HepG2 (cell line): ENCODE data around the gene USP10. TPM values are rescaled to one million over a fixed set of nuclear protein-coding genes. Genes with fewer than 3 reads are reported as not detected.

Experiments
- AGO1 ChIP-seq: fragments of 200-400 bp; formaldehyde crosslinking; IDR thresholded peaks from 2 replicates; pipeline ENCODE4 v1.6.1; 2017; ENCODE audit warnings: mild to moderate bottlenecking, low read depth, low read length, moderate library complexity; ENCODE audit not compliant: poor library complexity, severe bottlenecking
- BCLAF1 ChIP-seq: fragments of 450-650 bp; IDR thresholded peaks from 2 replicates; pipeline ENCODE4 v1.6.1; 2017; ENCODE audit warnings: mild to moderate bottlenecking
- CBX1 ChIP-seq: IDR thresholded peaks from one replicate; pipeline ENCODE4 v1.6.1; 2016; ENCODE audit warnings: antibody characterized with exemption, low read depth
- ELF3 ChIP-seq: IDR thresholded peaks from 2 replicates; pipeline ENCODE4 v1.6.1; 2016; ENCODE audit warnings: missing genetic modification reagents, missing compliant biosample characterization
- FOXO1 ChIP-seq: sonication (generic); formaldehyde crosslinking; IDR thresholded peaks from 2 replicates; pipeline ENCODE4 v1.4.0; 2020; ENCODE audit warnings: missing genetic modification reagents
- HNRNPL ChIP-seq: fragments of 200-400 bp; formaldehyde crosslinking; IDR thresholded peaks from 2 replicates; pipeline ENCODE4 v1.6.1; 2017; ENCODE audit warnings: mild to moderate bottlenecking, low read depth, low read length
- KDM5B ChIP-seq: sonication (generic); formaldehyde crosslinking; IDR thresholded peaks from 2 replicates; pipeline ENCODE4 v1.4.0; 2020; ENCODE audit warnings: missing genetic modification reagents, mild to moderate bottlenecking, borderline replicate concordance
- MEIS1 ChIP-seq: sonication (generic); formaldehyde crosslinking; IDR thresholded peaks from 2 replicates; pipeline ENCODE4 v1.9.0; 2021; ENCODE audit warnings: mild to moderate bottlenecking, missing genetic modification reagents, moderate library complexity, borderline replicate concordance
- NFYB ChIP-seq: sonication (generic); formaldehyde crosslinking; IDR thresholded peaks from 2 replicates; pipeline ENCODE4 v1.4.0; 2020; ENCODE audit warnings: missing genetic modification reagents
- PATZ1 ChIP-seq: sonication (generic); formaldehyde crosslinking; IDR thresholded peaks from 2 replicates; pipeline ENCODE4 v1.4.0; 2020; ENCODE audit warnings: missing genetic modification reagents
- PCBP1 ChIP-seq: fragments of 200-400 bp; formaldehyde crosslinking; IDR thresholded peaks from 2 replicates; pipeline ENCODE4 v1.6.1; 2017; ENCODE audit warnings: mild to moderate bottlenecking, low read depth, low read length, borderline replicate concordance
- SMARCE1 ChIP-seq: fragments of 450-650 bp; IDR thresholded peaks from 2 replicates; pipeline ENCODE4 v1.6.1; 2017; ENCODE audit warnings: borderline replicate concordance
- SOX13 ChIP-seq, 3 experiments: fragments of 450-650 bp in 1 of 3; sonication (generic) in 1 of 3; formaldehyde crosslinking in 1 of 3; IDR thresholded peaks in 2 of 3; conservative IDR thresholded peaks in 1 of 3; 2 replicates each; pipeline versions ENCODE4 v1.5.0 to v1.6.1; 2016 to 2020; ENCODE audit warnings: antibody characterized with exemption in 1 of 3, mild to moderate bottlenecking in 1 of 3, missing compliant biosample characterization in 1 of 3, missing genetic modification reagents in 1 of 3, moderate library complexity in 1 of 3
- SP5 ChIP-seq: IDR thresholded peaks from 2 replicates; pipeline ENCODE4 v1.6.1; 2016; ENCODE audit warnings: low read depth, borderline replicate concordance
- TBX2 ChIP-seq: sonication (generic); formaldehyde crosslinking; IDR thresholded peaks from 2 replicates; pipeline ENCODE4 v1.5.0; 2020; ENCODE audit warnings: missing genetic modification reagents, mild to moderate bottlenecking, borderline replicate concordance
- ZBTB43 ChIP-seq: sonication (generic); formaldehyde crosslinking; conservative IDR thresholded peaks from 2 replicates; pipeline ENCODE4 v1.4.0; 2020; ENCODE audit warnings: missing genetic modification reagents
- ZBTB7B ChIP-seq: sonication (generic); formaldehyde crosslinking; IDR thresholded peaks from 2 replicates; pipeline ENCODE4 v1.4.0; 2020; ENCODE audit warnings: missing genetic modification reagents
- ZFP90 ChIP-seq: sonication (generic); formaldehyde crosslinking; IDR thresholded peaks from 2 replicates; pipeline ENCODE4 v1.8.0; 2022; ENCODE audit warnings: missing genetic modification reagents, mild to moderate bottlenecking, inconsistent platforms, borderline replicate concordance
- ZNF121 ChIP-seq: sonication (generic); formaldehyde crosslinking; IDR thresholded peaks from 2 replicates; pipeline ENCODE4 v1.5.0; 2020; ENCODE audit warnings: mild to moderate bottlenecking, missing genetic modification reagents
- ZNF124 ChIP-seq: sonication (generic); formaldehyde crosslinking; IDR thresholded peaks from 2 replicates; pipeline ENCODE4 v1.4.0; 2020; ENCODE audit warnings: missing genetic modification reagents
- ZNF343 ChIP-seq: sonication (generic); formaldehyde crosslinking; IDR thresholded peaks from 2 replicates; pipeline ENCODE4 v1.4.0; 2020; ENCODE audit warnings: mild to moderate bottlenecking, missing genetic modification reagents
- ZNF557 ChIP-seq: sonication (generic); formaldehyde crosslinking; IDR thresholded peaks from 2 replicates; pipeline ENCODE4 v1.4.0; 2020; ENCODE audit warnings: missing genetic modification reagents
- ZNF776 ChIP-seq: sonication (generic); formaldehyde crosslinking; IDR thresholded peaks from 2 replicates; pipeline ENCODE4 v1.4.0; 2020; ENCODE audit warnings: mild to moderate bottlenecking, missing genetic modification reagents
- ZNF841 ChIP-seq: sonication (generic); formaldehyde crosslinking; IDR thresholded peaks from 2 replicates; pipeline ENCODE4 v1.8.1; 2023; ENCODE audit warnings: missing genetic modification reagents, borderline replicate concordance
- polyA plus RNA-seq, 8 experiments: library from polyadenylated mRNA; depleted of rRNA in 3 of 8; stranded (reverse) in 7 of 8; unstranded in 1 of 8; fragments of >200 nt; fragmentation: Illumina TruSeq in 4 of 8; extraction: Trizol in 4 of 8; gene quantifications; 2 replicates each; pipeline versions ENCODE4 v1.2.1 to v1.2.3, GENCODE V29; 2011 to 2016; ENCODE audit warnings: low read depth in 4 of 8, missing spikeins in 1 of 8, mixed read lengths in 1 of 8; ENCODE audit not compliant: insufficient read depth in 1 of 8
- total RNA-seq, 5 experiments: library from RNA; depleted of rRNA; stranded (reverse); fragments of >200 nt; fragmentation: Illumina TruSeq; extraction: Trizol; gene quantifications; 2 replicates each; pipeline ENCODE4 v1.2.3, GENCODE V29; 2016; ENCODE audit warnings: low read depth in 1 of 5

Gene USP10
- total and polyA plus RNA-seq, 2 of the 13 experiments (the other 11 are each of a cell fraction or from before 2014, with no cell fraction given): 79.1 to 122 TPM

GRCh38 chr16:84738255-84739038 lies 38.6 kb downstream of the USP10 start (continued):
- TF ChIP-seq ZNF841 (CRISPR knock-in tag): no peak
- no peak for TF ChIP-seq ELF3 (CRISPR knock-in tag)
- 0 out of 2 replicates have a peak, but pooled peaks have one; percentile 35 for TF ChIP-seq ZNF343 (CRISPR knock-in tag)
- TF ChIP-seq SOX13 (IDR thresholded peaks at IDR 0.05): no peak
- peak in 1 of 2 experiments; percentile 22; a peak in 1 of 4 replicates for TF ChIP-seq SOX13 (CRISPR knock-in tag; conservative IDR thresholded peaks at IDR 0.05 in 1 of 2, IDR thresholded peaks at IDR 0.05 in 1 of 2)
- no peak for TF ChIP-seq ZFP90 (CRISPR knock-in tag)
- peak; percentile 37; the same call in 1 of the 2 replicates for TF ChIP-seq ZBTB7B (CRISPR knock-in tag)
- TF ChIP-seq SP5 (CRISPR knock-in tag): no peak
- no peak for TF ChIP-seq SMARCE1
- no peak for TF ChIP-seq ZNF557 (CRISPR knock-in tag)
- TF ChIP-seq FOXO1 (CRISPR knock-in tag): no peak
- peak; percentile 47; the same call in 1 of the 2 replicates for TF ChIP-seq TBX2 (CRISPR knock-in tag)
- TF ChIP-seq NFYB (CRISPR knock-in tag): 0 out of 2 replicates have a peak, but pooled peaks have one; percentile 18
- TF ChIP-seq PATZ1 (CRISPR knock-in tag): no peak
- TF ChIP-seq ZNF121 (CRISPR knock-in tag): no peak; the same call in 1 of the 2 replicates
- TF ChIP-seq PCBP1: no peak
- no peak for TF ChIP-seq BCLAF1
- peak; percentile 54; the same call in 1 of the 2 replicates for TF ChIP-seq ZNF124 (CRISPR knock-in tag)
- TF ChIP-seq CBX1: no peak
- no peak for TF ChIP-seq KDM5B (CRISPR knock-in tag)
- no peak for TF ChIP-seq ZBTB43
- TF ChIP-seq AGO1: no peak
- TF ChIP-seq ZNF776: no peak
- TF ChIP-seq MEIS1 (CRISPR knock-in tag): peak; percentile 79; the same call in 1 of the 2 replicates
- no peak for TF ChIP-seq HNRNPL
